Kidney (tissue), 14 donors: ENCODE data around the gene DUSP15. TPM values are rescaled to one million over a fixed set of nuclear protein-coding genes. Genes with fewer than 3 reads are reported as not detected.

Experiments
- DNase-seq, 5 donors: peaks; one replicate each; pipeline ENCODE4 v3.0.0-alpha.2; 2013 to 2020
- FAIRE-seq: peaks from 2 replicates; lab custom pipeline; 2012; peaks lifted over from hg19 to GRCh38; lab: Jason Lieb, UNC
- H3K27ac ChIP-seq, 2 donors: one replicate each; pipeline ENCODE4 v1.7.0; 2013; ENCODE audit warnings: low read depth in 2 of 2, low read length in 2 of 2, inconsistent platforms in 1 of 2
- H3K27me3 ChIP-seq: one replicate; pipeline ENCODE4 v1.7.1; 2013; ENCODE audit warnings: low read length, inconsistent platforms; ENCODE audit not compliant: control insufficient read depth, insufficient read depth
- H3K36me3 ChIP-seq, 3 donors: one replicate each; pipeline versions ENCODE4 v1.7.0 to v1.7.1; 2013; ENCODE audit warnings: low read length in 3 of 3, control low read depth in 1 of 3, inconsistent platforms in 1 of 3; ENCODE audit not compliant: insufficient read depth in 3 of 3, control insufficient read depth in 2 of 3
- H3K4me1 ChIP-seq, 3 donors: one replicate each; pipeline versions ENCODE4 v1.7.0 to v1.7.1; 2013; ENCODE audit warnings: low read length in 3 of 3, inconsistent platforms in 1 of 3, low read depth in 1 of 3; ENCODE audit not compliant: control insufficient read depth in 2 of 3, insufficient read depth in 2 of 3
- H3K4me3 ChIP-seq, 3 donors: one replicate each; pipeline versions ENCODE4 v1.7.0 to v1.8.1; 2013; ENCODE audit warnings: low read length in 3 of 3, control low read depth in 1 of 3, inconsistent platforms in 1 of 3
- H3K9ac ChIP-seq, 3 donors: one replicate each; pipeline versions ENCODE4 v1.7.0 to v1.7.1; 2013; ENCODE audit warnings: low read length in 3 of 3, control low read depth in 1 of 3, inconsistent platforms in 1 of 3
- H3K9me3 ChIP-seq, 3 donors: one replicate each; pipeline versions ENCODE4 v1.7.0 to v1.7.1; 2013; ENCODE audit warnings: low read length in 3 of 3, control low read depth in 1 of 3, inconsistent platforms in 1 of 3; ENCODE audit not compliant: control insufficient read depth in 2 of 3, insufficient read depth in 1 of 3
- CTCF ChIP-seq: IDR thresholded peaks from 3 replicates; pipeline ENCODE4 v1.5.1; 2012; ENCODE audit warnings: mild to moderate bottlenecking, moderate library complexity, borderline replicate concordance; ENCODE audit not compliant: insufficient read depth; ENCODE audit errors: extremely low read depth
- intact Hi-C: fragments of 100-400 bp; cut with DNase I; formaldehyde crosslinking; loops from one replicate; pipeline ENCODE4 v1.11.1; 2022
- polyA plus RNA-seq: library from polyadenylated mRNA; stranded (reverse); fragments of 350-450 nt; fragmentation: Illumina TruSeq; extraction: RNeasy Lipid Tissue Mini Kit (QIAGEN cat#74804); gene quantifications from one replicate; pipeline ENCODE4 v1.2.3, GENCODE V29; 2014; ENCODE audit warnings: low read depth, low replicate concordance; ENCODE audit not compliant: insufficient read depth
- total RNA-seq: library from RNA; stranded (reverse); fragmentation: NEBNext Ultra II Directional; extraction: Animal tissue kit (Norgen Biotek cat#: 25700); gene quantifications from one replicate; pipeline ENCODE4 v1.2.1, GENCODE V29; 2021
- donor health status: control.
- donor health status: control.
- donor health status: control.
- donor health status: control.
- donor health status: control.
- donor health status: DM: yes; HTN: yes; CAD: no.
- donor health status: Normal renal cell carcinoma (clear cell type).

DUSP15 gene
- total and polyA plus RNA-seq, 2 donors from 2014 or later: 13.2 to 143 TPM

DNA sequence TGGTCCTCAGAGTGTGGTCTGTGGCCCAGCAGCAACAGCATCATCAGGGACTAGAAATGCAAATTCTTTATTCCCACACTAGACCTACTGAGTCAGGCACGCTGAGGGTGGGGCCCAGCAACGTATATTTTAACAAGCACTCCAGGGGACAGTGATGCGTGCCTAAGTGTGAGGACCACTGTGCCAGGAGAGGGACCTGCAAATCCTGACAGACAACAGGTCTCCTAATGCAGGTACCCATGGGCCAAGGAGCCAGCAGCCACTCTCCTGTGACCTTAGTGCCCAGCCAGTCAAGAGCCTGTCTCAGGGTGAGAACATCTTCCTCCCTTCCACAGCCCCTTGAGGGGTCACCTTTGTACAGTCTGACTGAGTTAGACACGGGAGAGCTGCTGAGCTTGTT is 59.1 kb downstream of the DUSP15 start:
- H3K4me3 ChIP-seq: no peak overlapping the region
- H3K27ac ChIP-seq: no peak overlapping the region
- H3K9me3 ChIP-seq: no peaks in the 10 kb centered on the region
- intact Hi-C loops: no loop called here
- H3K36me3 ChIP-seq: no peaks in the 10 kb centered on the region
- no peaks in the 10 kb centered on the region for H3K27me3 ChIP-seq
- TF ChIP-seq CTCF: no peak
- no peak overlapping the region for H3K9ac ChIP-seq
- peaks cover 0 to 9% (median 0%) of the 10 kb centered on the region in 3 donors for H3K4me1 ChIP-seq
- DNase-seq (no peak), FAIRE-seq (no peak)

Other genes starting within 250 kb of the DUSP15 start
- 1.3 TPM for gene COX4I2, start 232.6 kb downstream of the DUSP15 start, total RNA-seq
- 6.9 TPM for gene COX4I2, start 232.6 kb downstream of the DUSP15 start, polyA plus RNA-seq
- gene BCL2L1, start 147.7 kb downstream of the DUSP15 start, total RNA-seq: 139 TPM
- 132 TPM for gene BCL2L1, start 147.7 kb downstream of the DUSP15 start, polyA plus RNA-seq
- 1.4 TPM for gene TPX2, start 131.2 kb downstream of the DUSP15 start, total RNA-seq
- gene TPX2, start 131.2 kb downstream of the DUSP15 start, polyA plus RNA-seq: 0.47 TPM
- gene MYLK2, start 51.2 kb downstream of the DUSP15 start, total RNA-seq: not detected
- not detected for gene MYLK2, start 51.2 kb downstream of the DUSP15 start, polyA plus RNA-seq
- gene FOXS1, start 24.9 kb downstream of the DUSP15 start, total RNA-seq: 2.1 TPM
- 9.8 TPM for gene FOXS1, start 24.9 kb downstream of the DUSP15 start, polyA plus RNA-seq
- 1.9 TPM for gene TTLL9, start 107 bp upstream of the DUSP15 start, total RNA-seq
- 0.82 TPM for gene TTLL9, start 107 bp upstream of the DUSP15 start, polyA plus RNA-seq
- 10.4 TPM for gene PDRG1, start 81.5 kb upstream of the DUSP15 start, total RNA-seq
- 22.5 TPM for gene PDRG1, start 81.5 kb upstream of the DUSP15 start, polyA plus RNA-seq
- 0.06 TPM for gene XKR7, start 97.6 kb upstream of the DUSP15 start, total RNA-seq
- gene XKR7, start 97.6 kb upstream of the DUSP15 start, polyA plus RNA-seq: not detected
- gene CCM2L, start 139.9 kb upstream of the DUSP15 start, total RNA-seq: 13.8 TPM
- 9.9 TPM for gene CCM2L, start 139.9 kb upstream of the DUSP15 start, polyA plus RNA-seq
- gene HCK, start 181.7 kb upstream of the DUSP15 start, total RNA-seq: 24.0 TPM
- 3.9 TPM for gene HCK, start 181.7 kb upstream of the DUSP15 start, polyA plus RNA-seq
- 52.0 TPM for gene TM9SF4, start 239.2 kb upstream of the DUSP15 start, total RNA-seq
- 26.3 TPM for gene TM9SF4, start 239.2 kb upstream of the DUSP15 start, polyA plus RNA-seq